K562 (cell line): Measurements from ENCODE around the gene AFDN. TPM values are rescaled to one million over a fixed set of nuclear protein-coding genes. Genes with fewer than 3 reads are reported as not detected.

ENCODE experiments used
- DPF2 ChIP-seq: fragments of 450-650 bp; IDR thresholded peaks from 2 replicates; pipeline ENCODE4 v1.6.1; 2016
- EP300 ChIP-seq: IDR thresholded peaks from 2 replicates; pipeline ENCODE4 v1.6.1; 2012; ENCODE audit warnings: low read length, improper control_type of control experiment
- ETV5 ChIP-seq: sonication (generic); formaldehyde crosslinking; IDR thresholded peaks from 2 replicates; pipeline ENCODE4 v1.4.0; 2020; ENCODE audit warnings: low read depth, mild to moderate bottlenecking, missing genetic modification reagents
- GATA2 ChIP-seq: sonication (generic); formaldehyde crosslinking; IDR thresholded peaks from 2 replicates; pipeline ENCODE4 v1.4.0; 2020; ENCODE audit warnings: mild to moderate bottlenecking, missing genetic modification reagents
- IFI16 ChIP-seq: fragments of 250-450 bp; sonication (Bioruptor Pico); IDR thresholded peaks from 2 replicates; pipeline ENCODE4 v2.1.2; 2022; ENCODE audit warnings: mild to moderate bottlenecking, inconsistent platforms
- MEIS2 ChIP-seq: fragments of 450-650 bp; IDR thresholded peaks from 2 replicates; pipeline ENCODE4 v1.6.1; 2014; ENCODE audit warnings: mild to moderate bottlenecking; ENCODE audit not compliant: partially characterized antibody
- MTA2 ChIP-seq: fragments of 450-650 bp; IDR thresholded peaks from 2 replicates; pipeline ENCODE4 v1.6.1; 2016; ENCODE audit warnings: low read depth
- PML ChIP-seq: IDR thresholded peaks from 2 replicates; pipeline ENCODE4 v1.6.1; 2012; ENCODE audit warnings: low read length, inconsistent platforms
- POLR2AphosphoS5 ChIP-seq: IDR thresholded peaks from 2 replicates; pipeline ENCODE4 v1.6.1; 2011; ENCODE audit warnings: mild to moderate bottlenecking, low read depth, low read length, moderate library complexity; ENCODE audit not compliant: control insufficient read depth, insufficient read depth
- RAD21 ChIP-seq, 2 experiments: fragments of 250-450 bp in 1 of 2; fragments of 450-650 bp in 1 of 2; sonication (Bioruptor Pico) in 1 of 2; formaldehyde crosslinking in 1 of 2; IDR thresholded peaks in 1 of 2; conservative IDR thresholded peaks in 1 of 2; 2 replicates each; pipeline versions ENCODE4 v1.4.0 to v1.8.0; 2020 to 2022; ENCODE audit warnings: mild to moderate bottlenecking in 2 of 2, moderate library complexity in 1 of 2
- RBM17 ChIP-seq: fragments of 200-400 bp; formaldehyde crosslinking; IDR thresholded peaks from 2 replicates; pipeline ENCODE4 v1.6.1; 2017; ENCODE audit warnings: low read depth, mild to moderate bottlenecking, low read length, borderline replicate concordance
- RBM34 ChIP-seq: fragments of 200-400 bp; formaldehyde crosslinking; IDR thresholded peaks from 2 replicates; pipeline ENCODE4 v1.6.1; 2018; ENCODE audit warnings: low read length, borderline replicate concordance; ENCODE audit not compliant: insufficient read depth
- TAF15 ChIP-seq: fragments of 200-400 bp; formaldehyde crosslinking; IDR thresholded peaks from 2 replicates; pipeline ENCODE4 v1.6.1; 2017; ENCODE audit warnings: mild to moderate bottlenecking, low read depth, low read length, moderate library complexity
- TCF3 ChIP-seq: sonication (generic); formaldehyde crosslinking; IDR thresholded peaks from 2 replicates; pipeline ENCODE4 v1.4.0; 2020; ENCODE audit warnings: mild to moderate bottlenecking, missing genetic modification reagents
- TRIM24 ChIP-seq, 2 experiments: fragments of 450-650 bp; IDR thresholded peaks; 2 replicates each; pipeline ENCODE4 v1.6.1; 2016
- ZC3H8 ChIP-seq: fragments of 450-650 bp; IDR thresholded peaks from 2 replicates; pipeline ENCODE4 v1.6.1; 2017
- polyA plus RNA-seq, 8 experiments: library from polyadenylated mRNA; depleted of rRNA in 4 of 8; stranded (reverse) in 5 of 8; unstranded in 3 of 8; fragments of >200 nt; fragmentation: Nextera tagmentation in 2 of 8; fragmentation: Illumina TruSeq in 1 of 8; extraction: Ambion mirVana in 2 of 8; extraction: Trizol in 1 of 8; gene quantifications; 2 replicates each; pipeline versions ENCODE4 v1.2.1 to v1.2.3, GENCODE V29; 2011 to 2014; ENCODE audit warnings: inconsistent platforms in 1 of 8, missing spikeins in 1 of 8
- total RNA-seq, 7 experiments: library from RNA; depleted of rRNA in 6 of 7; stranded (reverse); fragments of >200 nt in 6 of 7; fragmentation: Illumina TruSeq in 2 of 7; extraction: Trizol in 2 of 7; gene quantifications; 2 replicates each; pipeline versions ENCODE4 v1.2.1 to v1.2.3, GENCODE V29; 2011 to 2021; ENCODE audit warnings: low replicate concordance in 1 of 7
- TF ChIP-seq, protein P1 (sequence below): sonication (generic); formaldehyde crosslinking; IDR thresholded peaks from 2 replicates; pipeline ENCODE4 v1.9.0; 2022; ENCODE audit warnings: mild to moderate bottlenecking, missing genetic modification reagents
- TF ChIP-seq, protein P2 (sequence below): fragments of 450-650 bp; IDR thresholded peaks from 2 replicates; pipeline ENCODE4 v1.6.1; 2016
- TF ChIP-seq, protein P3 (sequence below): fragments of 450-650 bp; IDR thresholded peaks from 2 replicates; pipeline ENCODE4 v1.7.0; 2016; ENCODE audit warnings: borderline replicate concordance
- TF ChIP-seq, protein P4 (sequence below): fragments of 450-650 bp; IDR thresholded peaks from 2 replicates; pipeline ENCODE4 v1.7.1; 2018; ENCODE audit warnings: mild to moderate bottlenecking, low read depth; ENCODE audit not compliant: partially characterized antibody

AFDN gene
- total and polyA plus RNA-seq, 9 of the 15 experiments (the other 6 are each of a cell fraction or from before 2014, with no cell fraction given), result 7.2 to 129 (median 105) TPM

DNA sequence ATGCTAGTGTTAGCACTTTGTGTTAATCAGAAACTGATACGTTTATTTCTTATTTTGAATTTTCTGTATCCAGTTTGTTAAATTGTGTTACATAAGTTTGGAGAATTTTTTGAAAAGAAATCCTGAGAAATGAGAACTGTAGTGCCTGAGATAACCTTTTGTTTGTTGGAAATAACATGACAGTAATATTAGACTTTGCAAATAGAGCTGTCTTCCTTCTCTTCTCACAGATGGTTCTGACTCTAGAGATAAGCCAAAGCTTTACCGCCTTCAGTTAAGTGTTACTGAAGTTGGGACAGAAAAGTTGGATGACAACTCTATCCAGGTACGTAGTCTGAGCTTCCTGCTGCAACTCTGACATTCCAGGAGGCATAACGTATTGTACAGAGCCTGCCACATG lies 69.9 kb downstream of the AFDN start (continued):
- TF ChIP-seq RAD21 (CRISPR knock-in tag; conservative IDR thresholded peaks at IDR 0.05 in 1 of 2, IDR thresholded peaks at IDR 0.05 in 1 of 2) (peak in 1 of 2 experiments; percentile 7; a peak in 1 of 4 replicates), RBM17 (no peak), DPF2 (peak; percentile 82), EP300 (peak; percentile 58; the same call in 1 of the 2 replicates), TRIM24 (IDR thresholded peaks at IDR 0.05) (0 out of 4 replicates have a peak, but pooled peaks of 1 of the 2 experiments have one; percentile 9), TCF3 (CRISPR knock-in tag) (peak; percentile 89), MEIS2 (peak; percentile 39), RBM34 (0 out of 2 replicates have a peak, but pooled peaks have one; percentile 16), GATA2 (peak; percentile 60; the same call in 1 of the 2 replicates), MTA2 (peak; percentile 69), PML (peak; percentile 27; the same call in 1 of the 2 replicates), ZC3H8 (no peak), IFI16 (CRISPR knock-in tag) (no peak), ETV5 (CRISPR knock-in tag) (0 out of 2 replicates have a peak, but pooled peaks have one; percentile 23), TAF15 (no peak), POLR2AphosphoS5 (peak; percentile 36; the same call in 1 of the 2 replicates)
- TF ChIP-seq, protein P1, sequence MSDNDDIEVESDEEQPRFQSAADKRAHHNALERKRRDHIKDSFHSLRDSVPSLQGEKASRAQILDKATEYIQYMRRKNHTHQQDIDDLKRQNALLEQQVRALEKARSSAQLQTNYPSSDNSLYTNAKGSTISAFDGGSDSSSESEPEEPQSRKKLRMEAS (CRISPR knock-in tag), result no peak
- TF ChIP-seq, protein P2, sequence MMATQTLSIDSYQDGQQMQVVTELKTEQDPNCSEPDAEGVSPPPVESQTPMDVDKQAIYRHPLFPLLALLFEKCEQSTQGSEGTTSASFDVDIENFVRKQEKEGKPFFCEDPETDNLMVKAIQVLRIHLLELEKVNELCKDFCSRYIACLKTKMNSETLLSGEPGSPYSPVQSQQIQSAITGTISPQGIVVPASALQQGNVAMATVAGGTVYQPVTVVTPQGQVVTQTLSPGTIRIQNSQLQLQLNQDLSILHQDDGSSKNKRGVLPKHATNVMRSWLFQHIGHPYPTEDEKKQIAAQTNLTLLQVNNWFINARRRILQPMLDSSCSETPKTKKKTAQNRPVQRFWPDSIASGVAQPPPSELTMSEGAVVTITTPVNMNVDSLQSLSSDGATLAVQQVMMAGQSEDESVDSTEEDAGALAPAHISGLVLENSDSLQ, result peak; percentile 27; the same call in 1 of the 2 replicates
- TF ChIP-seq, protein P3, sequence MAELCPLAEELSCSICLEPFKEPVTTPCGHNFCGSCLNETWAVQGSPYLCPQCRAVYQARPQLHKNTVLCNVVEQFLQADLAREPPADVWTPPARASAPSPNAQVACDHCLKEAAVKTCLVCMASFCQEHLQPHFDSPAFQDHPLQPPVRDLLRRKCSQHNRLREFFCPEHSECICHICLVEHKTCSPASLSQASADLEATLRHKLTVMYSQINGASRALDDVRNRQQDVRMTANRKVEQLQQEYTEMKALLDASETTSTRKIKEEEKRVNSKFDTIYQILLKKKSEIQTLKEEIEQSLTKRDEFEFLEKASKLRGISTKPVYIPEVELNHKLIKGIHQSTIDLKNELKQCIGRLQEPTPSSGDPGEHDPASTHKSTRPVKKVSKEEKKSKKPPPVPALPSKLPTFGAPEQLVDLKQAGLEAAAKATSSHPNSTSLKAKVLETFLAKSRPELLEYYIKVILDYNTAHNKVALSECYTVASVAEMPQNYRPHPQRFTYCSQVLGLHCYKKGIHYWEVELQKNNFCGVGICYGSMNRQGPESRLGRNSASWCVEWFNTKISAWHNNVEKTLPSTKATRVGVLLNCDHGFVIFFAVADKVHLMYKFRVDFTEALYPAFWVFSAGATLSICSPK, result no peak
- TF ChIP-seq, protein P4, sequence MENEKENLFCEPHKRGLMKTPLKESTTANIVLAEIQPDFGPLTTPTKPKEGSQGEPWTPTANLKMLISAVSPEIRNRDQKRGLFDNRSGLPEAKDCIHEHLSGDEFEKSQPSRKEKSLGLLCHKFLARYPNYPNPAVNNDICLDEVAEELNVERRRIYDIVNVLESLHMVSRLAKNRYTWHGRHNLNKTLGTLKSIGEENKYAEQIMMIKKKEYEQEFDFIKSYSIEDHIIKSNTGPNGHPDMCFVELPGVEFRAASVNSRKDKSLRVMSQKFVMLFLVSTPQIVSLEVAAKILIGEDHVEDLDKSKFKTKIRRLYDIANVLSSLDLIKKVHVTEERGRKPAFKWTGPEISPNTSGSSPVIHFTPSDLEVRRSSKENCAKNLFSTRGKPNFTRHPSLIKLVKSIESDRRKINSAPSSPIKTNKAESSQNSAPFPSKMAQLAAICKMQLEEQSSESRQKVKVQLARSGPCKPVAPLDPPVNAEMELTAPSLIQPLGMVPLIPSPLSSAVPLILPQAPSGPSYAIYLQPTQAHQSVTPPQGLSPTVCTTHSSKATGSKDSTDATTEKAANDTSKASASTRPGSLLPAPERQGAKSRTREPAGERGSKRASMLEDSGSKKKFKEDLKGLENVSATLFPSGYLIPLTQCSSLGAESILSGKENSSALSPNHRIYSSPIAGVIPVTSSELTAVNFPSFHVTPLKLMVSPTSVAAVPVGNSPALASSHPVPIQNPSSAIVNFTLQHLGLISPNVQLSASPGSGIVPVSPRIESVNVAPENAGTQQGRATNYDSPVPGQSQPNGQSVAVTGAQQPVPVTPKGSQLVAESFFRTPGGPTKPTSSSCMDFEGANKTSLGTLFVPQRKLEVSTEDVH, result no peak
